ENCODE measurements around the gene GABRD.

The GABRD gene

DNA sequence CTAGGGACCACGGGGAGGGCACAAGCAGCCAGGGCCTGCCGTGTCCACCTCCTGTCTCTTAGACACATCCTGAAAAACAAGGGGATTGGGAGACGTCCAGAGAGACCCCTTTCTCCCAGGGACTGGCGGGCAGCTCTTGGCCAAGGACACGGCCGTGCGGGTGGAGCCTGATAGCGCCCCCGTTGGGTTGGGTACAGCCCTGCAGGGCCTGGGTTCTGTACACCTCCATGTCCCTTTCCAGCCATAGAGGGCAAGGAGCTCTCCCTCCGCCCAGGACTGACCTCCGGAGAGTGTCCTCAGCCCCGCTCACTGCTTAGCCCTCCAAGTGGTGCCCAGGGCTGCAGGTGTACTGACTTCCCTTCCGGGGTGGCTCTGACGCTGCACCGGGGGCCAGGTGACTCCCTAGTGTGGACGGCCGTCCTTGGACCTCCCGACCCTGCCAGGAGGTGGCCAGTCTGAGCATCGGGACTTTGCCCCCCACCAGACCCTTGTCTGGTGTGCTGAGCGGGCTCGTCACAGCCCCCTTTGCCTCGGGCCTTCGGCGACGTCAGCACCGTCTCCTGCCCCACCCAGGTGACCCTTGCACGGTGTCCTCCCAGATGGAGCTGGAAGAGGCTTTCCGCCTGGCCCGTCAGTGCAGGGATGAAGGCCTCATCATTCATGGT lies 36.9 kb downstream of the GABRD start:
- TF ChIP-seq, protein P1, sequence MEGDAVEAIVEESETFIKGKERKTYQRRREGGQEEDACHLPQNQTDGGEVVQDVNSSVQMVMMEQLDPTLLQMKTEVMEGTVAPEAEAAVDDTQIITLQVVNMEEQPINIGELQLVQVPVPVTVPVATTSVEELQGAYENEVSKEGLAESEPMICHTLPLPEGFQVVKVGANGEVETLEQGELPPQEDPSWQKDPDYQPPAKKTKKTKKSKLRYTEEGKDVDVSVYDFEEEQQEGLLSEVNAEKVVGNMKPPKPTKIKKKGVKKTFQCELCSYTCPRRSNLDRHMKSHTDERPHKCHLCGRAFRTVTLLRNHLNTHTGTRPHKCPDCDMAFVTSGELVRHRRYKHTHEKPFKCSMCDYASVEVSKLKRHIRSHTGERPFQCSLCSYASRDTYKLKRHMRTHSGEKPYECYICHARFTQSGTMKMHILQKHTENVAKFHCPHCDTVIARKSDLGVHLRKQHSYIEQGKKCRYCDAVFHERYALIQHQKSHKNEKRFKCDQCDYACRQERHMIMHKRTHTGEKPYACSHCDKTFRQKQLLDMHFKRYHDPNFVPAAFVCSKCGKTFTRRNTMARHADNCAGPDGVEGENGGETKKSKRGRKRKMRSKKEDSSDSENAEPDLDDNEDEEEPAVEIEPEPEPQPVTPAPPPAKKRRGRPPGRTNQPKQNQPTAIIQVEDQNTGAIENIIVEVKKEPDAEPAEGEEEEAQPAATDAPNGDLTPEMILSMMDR (conservative IDR thresholded peaks at IDR 0.05; ENCODE audit: low read depth, low read length) = no peak
- DNase-seq (ENCODE audit: low read depth) = no peak
- no peak overlapping the region for H3K4me3 ChIP-seq (ENCODE audit: low read depth, low read length)

DNA sequence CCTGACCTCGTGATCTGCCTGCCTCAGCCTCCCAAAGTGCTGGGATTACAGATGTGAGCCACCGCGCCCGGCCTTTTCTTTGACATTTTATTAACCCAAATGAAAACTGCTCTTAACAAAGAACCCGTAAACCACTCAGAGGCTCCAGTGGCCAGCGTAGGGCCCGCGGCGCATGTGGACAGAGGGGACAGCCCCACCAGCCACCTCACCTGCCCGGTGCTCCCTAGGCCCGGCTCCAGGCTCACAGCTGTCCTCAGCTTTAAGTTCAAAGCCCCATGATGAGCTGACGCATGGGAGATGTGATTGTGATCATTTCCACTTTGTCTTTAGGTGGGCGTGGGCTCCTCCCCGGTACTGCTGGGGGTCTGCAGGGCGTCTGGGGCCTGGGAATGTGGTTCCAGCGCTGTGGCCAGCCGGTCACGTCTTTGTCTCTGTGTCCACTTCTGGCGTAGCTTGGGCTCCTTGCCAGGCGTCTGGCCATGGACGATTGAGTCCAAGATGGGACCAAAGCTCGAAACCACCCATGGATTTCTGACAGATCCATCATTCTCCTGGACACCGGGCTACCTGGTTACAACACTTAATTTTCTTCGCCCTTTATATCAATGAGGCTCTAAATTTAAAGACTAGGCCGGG lies 37.9 kb downstream of the GABRD start:
- no peak overlapping the region for H3K4me3 ChIP-seq (ENCODE audit: low read depth, low read length)
- TF ChIP-seq, protein P1 (conservative IDR thresholded peaks at IDR 0.05; ENCODE audit: low read depth, low read length) = no peak
- DNase-seq (ENCODE audit: low read depth) = no peak

DNA sequence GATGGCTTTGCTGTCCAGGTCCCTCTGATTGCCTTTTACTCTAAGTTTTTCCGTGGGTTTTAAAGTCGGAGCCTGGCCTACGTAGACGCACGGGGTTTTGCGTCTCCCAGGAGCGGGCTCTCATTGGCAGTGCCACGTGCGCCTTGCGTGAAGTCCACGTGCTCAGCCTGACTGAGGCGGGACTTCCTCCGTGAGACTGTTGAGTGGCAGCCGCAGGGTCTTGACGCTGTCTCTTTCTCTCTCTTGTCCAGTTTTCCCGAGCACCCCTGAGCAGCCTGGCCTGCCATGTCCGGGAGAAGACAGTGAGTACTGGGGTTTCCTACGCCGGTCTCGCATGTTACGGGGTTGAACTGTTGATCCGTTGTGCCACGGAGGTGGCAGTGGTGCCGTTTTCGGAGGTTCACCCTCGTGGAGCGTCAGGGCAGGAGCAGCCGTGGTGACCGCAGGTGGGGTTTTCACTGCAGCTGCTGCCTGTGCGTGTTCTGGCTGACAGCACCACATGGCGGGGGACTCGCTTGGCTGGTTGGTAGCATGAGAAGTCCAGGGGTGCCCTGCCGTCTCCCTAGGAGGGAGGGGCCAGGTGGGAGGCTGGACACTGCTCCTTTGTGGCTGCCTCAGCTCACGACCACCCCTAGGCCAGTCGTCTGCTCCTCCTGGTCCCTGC lies 40.3 kb downstream of the GABRD start:
- no peak overlapping the region for H3K4me3 ChIP-seq (ENCODE audit: low read depth, low read length)
- TF ChIP-seq, protein P1 (conservative IDR thresholded peaks at IDR 0.05; ENCODE audit: low read depth, low read length) = no peak
- no peak for DNase-seq (ENCODE audit: low read depth)

DNA sequence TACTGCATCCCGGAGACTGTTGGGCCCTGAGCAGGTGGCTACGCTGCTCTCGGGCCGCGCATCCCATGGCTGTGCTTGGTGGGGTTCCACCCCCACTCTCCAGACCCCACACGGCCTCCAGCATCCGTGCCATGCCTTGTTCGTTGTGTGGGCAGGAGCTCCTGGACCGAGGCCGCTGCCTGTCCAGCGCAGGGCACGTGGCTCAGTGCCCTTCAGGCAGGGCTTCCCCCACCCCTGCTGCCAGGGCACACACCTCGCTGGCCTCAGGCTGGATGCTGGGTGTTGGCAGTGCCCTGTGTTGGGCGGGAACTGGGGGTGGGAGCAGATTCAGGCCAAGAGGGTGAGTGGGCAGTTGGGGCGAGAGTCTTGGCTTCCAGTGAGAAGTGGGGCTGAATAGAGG lies 40.9 kb downstream of the GABRD start:
- DNase-seq (ENCODE audit: low read depth) = no peak
- TF ChIP-seq, protein P1 (conservative IDR thresholded peaks at IDR 0.05; ENCODE audit: low read depth, low read length) = no peak
- H3K4me3 ChIP-seq (ENCODE audit: low read depth, low read length) = no peak overlapping the region

DNA sequence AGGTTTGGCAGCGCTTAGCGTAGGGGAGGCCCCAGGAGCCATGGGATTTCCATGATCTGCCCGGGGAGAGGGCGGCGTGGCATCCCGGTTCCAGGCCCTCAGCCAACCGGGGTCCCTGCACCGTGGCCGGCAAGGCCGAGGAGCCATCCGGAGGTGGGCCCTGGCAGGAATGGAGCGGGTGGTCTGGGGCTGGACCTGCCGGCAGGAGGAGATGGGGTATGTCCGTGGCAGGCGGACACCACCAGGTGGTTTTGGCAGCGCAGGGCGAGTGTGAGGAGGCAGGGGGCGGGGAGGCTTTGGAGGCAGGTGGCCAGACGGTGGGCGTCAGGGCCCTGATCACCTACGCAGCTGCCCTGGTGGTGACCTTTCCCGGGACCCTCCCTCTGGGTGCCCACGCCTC lies 41.4 kb downstream of the GABRD start:
- TF ChIP-seq, protein P1 (conservative IDR thresholded peaks at IDR 0.05; ENCODE audit: low read depth, low read length) = no peak
- H3K4me3 ChIP-seq (ENCODE audit: low read depth, low read length) = no peak overlapping the region
- DNase-seq (ENCODE audit: low read depth) = no peak

DNA sequence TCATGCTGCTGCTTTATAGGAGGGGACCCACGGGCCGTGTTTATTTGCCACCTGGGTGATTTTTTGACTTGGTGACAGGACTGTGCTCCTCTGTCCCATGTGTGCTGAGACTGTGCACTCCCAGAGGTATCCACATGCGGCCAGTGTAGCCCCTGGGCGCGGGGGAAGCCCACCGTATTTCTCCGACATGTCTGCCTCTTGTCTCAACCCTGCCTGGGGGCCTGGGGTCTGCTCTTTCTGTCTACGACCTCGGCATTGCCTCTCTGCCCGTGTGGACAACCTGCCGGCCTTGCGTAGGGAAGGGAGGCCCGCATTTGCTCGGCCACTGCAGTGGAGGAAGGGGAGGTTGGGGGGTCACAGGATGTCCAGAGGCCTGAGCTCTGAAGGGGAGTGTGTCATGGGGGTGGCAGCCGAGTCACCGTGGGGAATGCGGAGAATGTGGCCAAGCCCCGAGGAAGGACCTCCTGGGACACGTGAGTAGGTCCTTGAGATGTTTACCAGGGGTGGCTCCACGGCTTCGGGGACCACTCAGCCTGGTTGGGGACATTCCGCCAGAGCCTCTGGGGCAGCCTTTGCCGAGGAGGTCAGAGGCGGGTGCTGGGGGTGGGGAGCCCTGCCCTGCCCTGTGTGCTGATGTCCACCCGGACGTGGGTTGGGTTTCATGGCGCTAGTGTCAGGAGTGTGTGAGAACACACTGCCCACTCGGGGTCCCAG lies 42.1 kb downstream of the GABRD start:
- no peak overlapping the region for H3K4me3 ChIP-seq (ENCODE audit: low read depth, low read length)

More for the DNA sequence above, 42.1 kb downstream of the GABRD start:
- no peak for DNase-seq (ENCODE audit: low read depth)
- TF ChIP-seq, protein P1 (conservative IDR thresholded peaks at IDR 0.05; ENCODE audit: low read depth, low read length) = no peak

Data from choroid plexus epithelial cell (primary cell).